ENCODE results near the gene CRB2.

CRB2 gene

DNA sequence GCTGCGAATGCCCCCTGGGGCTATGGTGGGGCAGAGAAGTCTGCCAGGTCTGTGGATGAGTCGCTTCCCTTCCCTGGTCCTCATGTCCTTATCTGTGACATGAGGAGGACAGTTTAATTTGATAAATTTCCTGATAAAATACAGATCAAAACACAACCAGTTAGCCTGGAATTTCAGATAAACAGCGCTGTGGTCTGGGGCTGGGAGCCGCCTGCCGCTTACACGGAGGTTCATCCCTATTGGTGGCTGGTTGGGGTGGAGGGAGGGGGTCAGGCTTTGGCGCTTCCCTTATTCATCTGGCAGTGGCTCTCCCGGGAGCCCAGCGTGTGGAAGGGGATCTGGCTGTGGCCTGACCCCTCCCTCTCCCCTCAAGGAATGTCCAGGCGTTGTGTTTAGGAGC is 17.9 kb downstream of the CRB2 start:
- Histone ChIP-seq H3K27ac (no peak overlapping the region), H3K27me3 (peaks cover 71% of the 10 kb centered on the region), H3K9me3 (no peaks in the 10 kb centered on the region), H3K36me3 (no peaks in the 10 kb centered on the region), H3K4me1 (ENCODE audit: control insufficient read depth in 1 of 2, insufficient read depth in 1 of 2, low read depth in 1 of 2, low read length in 1 of 2) (no peaks in the 10 kb centered on the region), H3K4me3 (ENCODE audit: low read depth in 1 of 2, low read length in 1 of 2) (no peak overlapping the region)
- TF ChIP-seq, protein P1, sequence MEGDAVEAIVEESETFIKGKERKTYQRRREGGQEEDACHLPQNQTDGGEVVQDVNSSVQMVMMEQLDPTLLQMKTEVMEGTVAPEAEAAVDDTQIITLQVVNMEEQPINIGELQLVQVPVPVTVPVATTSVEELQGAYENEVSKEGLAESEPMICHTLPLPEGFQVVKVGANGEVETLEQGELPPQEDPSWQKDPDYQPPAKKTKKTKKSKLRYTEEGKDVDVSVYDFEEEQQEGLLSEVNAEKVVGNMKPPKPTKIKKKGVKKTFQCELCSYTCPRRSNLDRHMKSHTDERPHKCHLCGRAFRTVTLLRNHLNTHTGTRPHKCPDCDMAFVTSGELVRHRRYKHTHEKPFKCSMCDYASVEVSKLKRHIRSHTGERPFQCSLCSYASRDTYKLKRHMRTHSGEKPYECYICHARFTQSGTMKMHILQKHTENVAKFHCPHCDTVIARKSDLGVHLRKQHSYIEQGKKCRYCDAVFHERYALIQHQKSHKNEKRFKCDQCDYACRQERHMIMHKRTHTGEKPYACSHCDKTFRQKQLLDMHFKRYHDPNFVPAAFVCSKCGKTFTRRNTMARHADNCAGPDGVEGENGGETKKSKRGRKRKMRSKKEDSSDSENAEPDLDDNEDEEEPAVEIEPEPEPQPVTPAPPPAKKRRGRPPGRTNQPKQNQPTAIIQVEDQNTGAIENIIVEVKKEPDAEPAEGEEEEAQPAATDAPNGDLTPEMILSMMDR (IDR thresholded peaks at IDR 0.05) = no peak

DNA sequence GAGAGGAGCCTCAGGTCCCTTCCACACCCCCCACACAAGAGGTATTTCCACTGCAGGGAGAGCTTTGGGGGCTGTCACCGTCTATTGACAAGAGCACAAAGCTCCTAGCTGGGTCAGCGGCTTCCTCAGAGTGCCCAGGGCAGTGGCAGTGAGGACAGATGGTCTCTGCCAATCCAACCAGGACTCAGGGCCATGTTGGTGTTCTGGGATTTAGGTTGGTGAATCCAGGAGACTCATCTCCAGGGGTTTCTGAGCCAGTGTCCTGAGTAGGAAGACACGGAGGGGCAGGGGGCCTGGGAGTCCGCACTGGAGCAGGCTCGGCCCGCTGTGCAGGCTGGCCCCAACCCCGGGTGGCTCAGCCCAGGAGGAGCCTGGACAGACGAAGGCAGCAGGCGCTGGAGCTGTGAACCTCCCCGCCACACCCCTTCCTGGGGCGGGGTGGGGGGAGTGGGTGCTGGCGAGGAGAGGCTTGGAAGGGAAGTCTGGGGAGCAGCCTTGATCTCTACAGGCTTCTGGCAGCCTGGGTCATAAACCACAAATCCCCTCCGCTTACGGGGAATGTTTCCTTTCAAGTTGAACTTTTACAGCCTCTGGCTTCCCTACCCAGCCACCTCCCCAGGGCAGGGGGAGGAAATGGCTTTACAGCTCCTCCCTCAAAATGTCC is 19.6 kb downstream of the CRB2 start:
- Histone ChIP-seq H3K4me1 (ENCODE audit: control insufficient read depth in 1 of 2, insufficient read depth in 1 of 2, low read depth in 1 of 2, low read length in 1 of 2) (no peaks in the 10 kb centered on the region), H3K36me3 (peaks cover 8% of the 10 kb centered on the region), H3K4me3 (ENCODE audit: low read depth in 1 of 2, low read length in 1 of 2) (no peak overlapping the region), H3K9me3 (no peaks in the 10 kb centered on the region), H3K27ac (no peak overlapping the region), H3K27me3 (peaks cover 64% of the 10 kb centered on the region)
- TF ChIP-seq, protein P1 (IDR thresholded peaks at IDR 0.05) = no peak

DNA sequence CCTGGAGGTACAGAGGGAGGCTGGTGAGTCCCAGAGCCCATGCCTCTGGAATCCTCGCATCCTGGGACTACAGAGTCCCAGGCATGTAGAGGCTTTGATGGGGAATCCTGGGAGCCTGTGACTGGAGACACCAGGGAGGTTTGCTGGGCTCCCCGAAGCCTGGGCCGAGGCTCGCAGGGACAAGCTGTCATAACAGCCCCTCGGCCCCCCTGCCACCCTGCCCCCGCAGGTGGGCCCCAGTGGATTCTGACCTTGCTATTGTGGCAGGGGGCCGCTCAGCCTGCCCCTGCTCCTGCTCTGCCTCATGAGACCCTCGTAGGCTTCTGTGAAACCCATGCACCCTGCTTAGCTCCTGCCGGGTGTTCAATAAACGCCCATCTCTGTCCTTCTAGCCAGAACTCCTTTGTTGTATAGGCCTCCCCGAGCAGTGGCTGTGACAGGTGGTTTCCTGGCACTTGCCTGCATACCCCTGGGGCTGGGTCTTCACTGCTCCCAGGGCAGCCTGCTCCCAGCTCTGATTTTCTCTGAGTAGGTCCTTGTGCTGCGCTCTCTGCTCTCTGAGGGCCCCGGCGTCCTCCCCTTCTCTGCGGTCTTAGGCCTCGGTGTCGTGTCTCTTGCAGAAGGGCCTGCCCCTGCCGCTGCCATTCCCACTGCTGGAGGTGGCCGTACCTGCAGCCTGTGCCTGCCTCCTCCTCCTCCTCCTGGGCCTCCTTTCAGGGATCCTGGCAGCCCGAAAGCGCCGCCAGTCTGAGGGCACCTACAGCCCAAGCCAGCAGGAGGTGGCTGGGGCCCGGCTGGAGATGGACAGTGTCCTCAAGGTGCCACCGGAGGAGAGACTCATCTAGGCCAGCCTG is 20.4 kb downstream of the CRB2 start:
- Histone ChIP-seq H3K4me1 (ENCODE audit: control insufficient read depth in 1 of 2, insufficient read depth in 1 of 2, low read depth in 1 of 2, low read length in 1 of 2) (no peaks in the 10 kb centered on the region), H3K4me3 (ENCODE audit: low read depth in 1 of 2, low read length in 1 of 2) (no peak overlapping the region), H3K9me3 (no peaks in the 10 kb centered on the region), H3K36me3 (peaks cover 16% of the 10 kb centered on the region), H3K27ac (no peak overlapping the region), H3K27me3 (peaks cover 57% of the 10 kb centered on the region)
- TF ChIP-seq, protein P1 (IDR thresholded peaks at IDR 0.05) = no peak

DNA sequence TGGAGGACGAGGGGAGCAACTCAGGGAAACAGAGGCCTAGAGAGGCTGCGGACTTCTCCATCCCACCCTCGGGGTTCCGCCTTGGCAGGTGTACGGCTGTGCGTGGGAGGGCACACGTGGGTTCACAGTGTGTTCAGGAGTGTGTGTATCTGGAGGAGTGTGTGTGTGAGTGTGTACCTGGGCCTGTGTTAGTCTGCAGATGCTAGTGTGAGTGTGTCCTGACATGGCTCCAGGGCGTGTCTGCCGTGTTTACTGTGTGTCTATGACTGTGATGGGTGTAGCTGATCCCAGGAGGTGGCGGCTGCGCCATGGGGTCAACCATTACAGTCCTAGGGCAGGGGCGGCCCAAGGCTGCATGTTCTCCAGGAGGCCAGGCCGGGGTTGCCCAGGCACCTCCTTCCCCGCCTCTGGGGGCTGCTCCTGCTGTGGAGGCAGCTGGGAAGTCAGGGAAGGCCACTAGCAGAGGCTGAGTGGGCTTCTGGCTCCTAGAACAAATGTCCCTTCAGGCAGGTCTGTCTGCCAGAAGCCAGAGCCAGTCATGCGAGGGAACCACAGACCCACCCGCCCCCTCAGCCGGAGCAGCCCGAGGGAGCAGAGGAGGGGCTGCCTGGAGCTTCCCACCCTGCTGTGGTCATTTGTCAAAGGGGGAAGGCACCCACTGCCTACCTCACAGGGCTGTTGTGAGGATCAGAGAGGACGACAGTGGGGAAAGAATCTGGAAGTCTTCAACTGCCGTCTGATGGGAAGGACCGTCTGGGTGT is 21.4 kb downstream of the CRB2 start:
- Histone ChIP-seq H3K27ac (no peak overlapping the region), H3K9me3 (no peaks in the 10 kb centered on the region), H3K36me3 (peaks cover 26% of the 10 kb centered on the region), H3K27me3 (peaks cover 47% of the 10 kb centered on the region), H3K4me3 (ENCODE audit: low read depth in 1 of 2, low read length in 1 of 2) (no peak overlapping the region), H3K4me1 (ENCODE audit: control insufficient read depth in 1 of 2, insufficient read depth in 1 of 2, low read depth in 1 of 2, low read length in 1 of 2) (no peaks in the 10 kb centered on the region)
- TF ChIP-seq, protein P1 (IDR thresholded peaks at IDR 0.05) = no peak

DNA sequence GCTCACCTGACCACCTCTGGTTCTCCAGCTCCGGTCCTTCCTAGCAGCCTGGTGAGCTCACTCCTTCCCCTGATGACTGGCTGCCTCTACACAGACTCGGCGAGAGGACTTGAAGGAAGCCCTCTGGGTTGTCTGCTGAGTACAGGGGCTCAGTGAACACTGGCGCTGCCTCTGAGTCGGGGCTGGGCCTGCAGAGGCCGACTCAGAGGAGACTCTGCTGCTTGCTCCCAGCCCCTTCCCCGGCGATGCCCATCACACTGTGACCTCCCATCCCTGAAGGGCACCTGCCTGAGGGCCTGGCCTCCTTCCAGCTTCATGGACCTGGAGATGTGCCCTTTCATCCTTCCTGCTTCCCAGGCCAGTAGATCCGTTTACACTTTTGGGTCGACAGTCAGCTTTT is 22.0 kb downstream of the CRB2 start:
- Histone ChIP-seq H3K4me3 (ENCODE audit: low read depth in 1 of 2, low read length in 1 of 2) (no peak overlapping the region), H3K9me3 (no peaks in the 10 kb centered on the region), H3K27me3 (peaks cover 41% of the 10 kb centered on the region), H3K4me1 (ENCODE audit: control insufficient read depth in 1 of 2, insufficient read depth in 1 of 2, low read depth in 1 of 2, low read length in 1 of 2) (no peaks in the 10 kb centered on the region), H3K36me3 (peaks cover 32% of the 10 kb centered on the region), H3K27ac (no peak overlapping the region)
- TF ChIP-seq, protein P1 (IDR thresholded peaks at IDR 0.05) = no peak

Measured in neutrophil (primary cell).